ENCODE measurements around the gene SEPTIN10. TPM values are rescaled to one million over a fixed set of nuclear protein-coding genes. Genes with fewer than 3 reads are reported as not detected.
A peak's percentile ranks its signal among the peaks of the same experiment; 100 is the strongest.

Gene SEPTIN10
- total RNA-seq, 1 donor from 2014 or later: 90.8 TPM

GRCh38 chr2:109517118-109517889 lies 96.5 kb downstream of the SEPTIN10 start:
- no peak for DNase-seq (ENCODE audit: low read depth)
- H3K9ac ChIP-seq (ENCODE audit: low read length): no peak overlapping the region
- Mint-ChIP-seq H3K9me3 (ENCODE audit: unreplicated experiment) (no peaks in the 10 kb centered on the region), H3K27me3 (ENCODE audit: low read depth, unreplicated experiment) (peaks cover 28% of the 10 kb centered on the region), H3K4me1 (ENCODE audit: low read depth, unreplicated experiment) (no peaks in the 10 kb centered on the region), H3K4me3 (ENCODE audit: unreplicated experiment) (no peak overlapping the region), H3K36me3 (ENCODE audit: low read depth, unreplicated experiment) (no peaks in the 10 kb centered on the region), H3K27ac (ENCODE audit: unreplicated experiment) (no peak overlapping the region)
- TF ChIP-seq CTCF (IDR thresholded peaks at IDR 0.05; ENCODE audit: insufficient read depth, low read depth, low read length): no peak
- TF ChIP-seq EZH2 (IDR thresholded peaks at IDR 0.05; ENCODE audit: insufficient read depth, low read length): no peak
- H3K9me3 ChIP-seq (ENCODE audit: insufficient read depth, low read depth, low read length): no peaks in the 10 kb centered on the region
- no peaks in the 10 kb centered on the region for H3K27me3 ChIP-seq (ENCODE audit: insufficient read depth, low read length)
- H3K79me2 ChIP-seq (ENCODE audit: insufficient read depth, low read length): no peaks in the 10 kb centered on the region
- H3K36me3 ChIP-seq (ENCODE audit: insufficient read depth, low read length): no peaks in the 10 kb centered on the region
- H3K4me1 ChIP-seq (ENCODE audit: insufficient read depth, low read length): peaks cover 10% of the 10 kb centered on the region
- no peak overlapping the region for H3K27ac ChIP-seq (ENCODE audit: low read depth, low read length)
- H2AFZ ChIP-seq (ENCODE audit: low read depth, low read length): no peak overlapping the region
- H3K4me2 ChIP-seq (ENCODE audit: low read length): no peak overlapping the region
- H3K4me3 ChIP-seq (ENCODE audit: insufficient read depth, low read depth, low read length): no peak overlapping the region
- no peaks in the 10 kb centered on the region for H4K20me1 ChIP-seq (ENCODE audit: insufficient read depth, low read length)
- FAIRE-seq: no peak

- no peaks in the 10 kb centered on the region for H3K4me1 Mint-ChIP-seq (ENCODE audit: low read depth, unreplicated experiment)
- H3K9ac ChIP-seq (ENCODE audit: low read length): no peak overlapping the region
- no peak for DNase-seq (ENCODE audit: low read depth)
- no peaks in the 10 kb centered on the region for H3K27me3 ChIP-seq (ENCODE audit: insufficient read depth, low read length)
- no peaks in the 10 kb centered on the region for H3K79me2 ChIP-seq (ENCODE audit: insufficient read depth, low read length)
- no peak for FAIRE-seq
- H3K4me3 Mint-ChIP-seq (ENCODE audit: unreplicated experiment): no peak overlapping the region
- no peaks in the 10 kb centered on the region for H3K36me3 Mint-ChIP-seq (ENCODE audit: low read depth, unreplicated experiment)
- no peaks in the 10 kb centered on the region for H3K9me3 Mint-ChIP-seq (ENCODE audit: unreplicated experiment)
- H3K27ac Mint-ChIP-seq (ENCODE audit: unreplicated experiment): peak overlapping the region; percentile 18
- H3K27ac ChIP-seq (ENCODE audit: low read depth, low read length): no peak overlapping the region
- peak overlapping the region; percentile 1 for H2AFZ ChIP-seq (ENCODE audit: low read depth, low read length)
- TF ChIP-seq CTCF (IDR thresholded peaks at IDR 0.05; ENCODE audit: insufficient read depth, low read depth, low read length) (peak; percentile 62), EZH2 (IDR thresholded peaks at IDR 0.05; ENCODE audit: insufficient read depth, low read length) (no peak)
- H3K4me3 ChIP-seq (ENCODE audit: insufficient read depth, low read depth, low read length): no peak overlapping the region
- H4K20me1 ChIP-seq (ENCODE audit: insufficient read depth, low read length): no peaks in the 10 kb centered on the region
- no peaks in the 10 kb centered on the region for H3K36me3 ChIP-seq (ENCODE audit: insufficient read depth, low read length)
- H3K4me2 ChIP-seq (ENCODE audit: low read length): no peak overlapping the region
- peaks cover 10% of the 10 kb centered on the region for H3K4me1 ChIP-seq (ENCODE audit: insufficient read depth, low read length)
- H3K27me3 Mint-ChIP-seq (ENCODE audit: low read depth, unreplicated experiment): peaks cover 29% of the 10 kb centered on the region
- no peaks in the 10 kb centered on the region for H3K9me3 ChIP-seq (ENCODE audit: insufficient read depth, low read depth, low read length)
These were observed 97.2 kb downstream of the SEPTIN10 start for GRCh38 chr2:109516445-109517117.

GRCh38 chr2:109514857-109515256 lies 98.9 kb downstream of the SEPTIN10 start:
- Mint-ChIP-seq H3K27ac (ENCODE audit: unreplicated experiment) (no peak overlapping the region), H3K27me3 (ENCODE audit: low read depth, unreplicated experiment) (peaks cover 27% of the 10 kb centered on the region), H3K4me1 (ENCODE audit: low read depth, unreplicated experiment) (no peaks in the 10 kb centered on the region), H3K9me3 (ENCODE audit: unreplicated experiment) (no peaks in the 10 kb centered on the region), H3K36me3 (ENCODE audit: low read depth, unreplicated experiment) (no peaks in the 10 kb centered on the region), H3K4me3 (ENCODE audit: unreplicated experiment) (no peak overlapping the region)
- FAIRE-seq (no peak), DNase-seq (ENCODE audit: low read depth) (no peak)
- H3K4me2 ChIP-seq (ENCODE audit: low read length): no peak overlapping the region
- no peak overlapping the region for H3K27ac ChIP-seq (ENCODE audit: low read depth, low read length)
- TF ChIP-seq CTCF (IDR thresholded peaks at IDR 0.05; ENCODE audit: insufficient read depth, low read depth, low read length): no peak
- TF ChIP-seq EZH2 (IDR thresholded peaks at IDR 0.05; ENCODE audit: insufficient read depth, low read length): no peak
- H3K9ac ChIP-seq (ENCODE audit: low read length): no peak overlapping the region
- H3K9me3 ChIP-seq (ENCODE audit: insufficient read depth, low read depth, low read length): no peaks in the 10 kb centered on the region
- no peak overlapping the region for H3K4me3 ChIP-seq (ENCODE audit: insufficient read depth, low read depth, low read length)
- H4K20me1 ChIP-seq (ENCODE audit: insufficient read depth, low read length): no peaks in the 10 kb centered on the region
- no peaks in the 10 kb centered on the region for H3K27me3 ChIP-seq (ENCODE audit: insufficient read depth, low read length)
- H3K36me3 ChIP-seq (ENCODE audit: insufficient read depth, low read length): no peaks in the 10 kb centered on the region
- H3K79me2 ChIP-seq (ENCODE audit: insufficient read depth, low read length): no peaks in the 10 kb centered on the region
- H3K4me1 ChIP-seq (ENCODE audit: insufficient read depth, low read length): peaks cover 10% of the 10 kb centered on the region
- H2AFZ ChIP-seq (ENCODE audit: low read depth, low read length): no peak overlapping the region

Data from astrocyte (in vitro differentiated cells and primary cell).